Hepatocyte (in vitro differentiated cells): Measurements from ENCODE around the gene FALEC. TPM values are rescaled to one million over a fixed set of nuclear protein-coding genes. Genes with fewer than 3 reads are reported as not detected.

Source experiments
- DNase-seq: peaks from one replicate; pipeline ENCODE4 v3.0.0-alpha.2; 2016; ENCODE audit warnings: low spot score
- H2AFZ ChIP-seq: fragments of 200-600 bp; sonication (generic); 2 replicates; pipeline ENCODE4 v1.6.0; 2016; ENCODE audit warnings: antibody characterized with exemption, mild to moderate bottlenecking
- H3K27ac ChIP-seq: fragments of 200-600 bp; sonication (generic); 2 replicates; pipeline ENCODE4 v1.5.1; 2016; ENCODE audit warnings: mild to moderate bottlenecking
- H3K27me3 ChIP-seq: fragments of 200-600 bp; sonication (generic); 2 replicates; pipeline ENCODE4 v1.6.1; 2016
- H3K36me3 ChIP-seq: fragments of 200-600 bp; sonication (generic); replicated peaks from 2 replicates; pipeline ENCODE4 v1.5.1; 2016; ENCODE audit warnings: low read depth; ENCODE audit not compliant: insufficient read depth
- H3K4me1 ChIP-seq: fragments of 200-600 bp; sonication (generic); 2 replicates; pipeline ENCODE4 v1.5.1; 2016; ENCODE audit warnings: mild to moderate bottlenecking, moderate library complexity; ENCODE audit not compliant: insufficient read depth
- H3K4me2 ChIP-seq: fragments of 200-600 bp; sonication (generic); 2 replicates; pipeline ENCODE4 v1.6.0; 2016
- H3K4me3 ChIP-seq: fragments of 200-600 bp; sonication (generic); 2 replicates; pipeline ENCODE4 v1.5.1; 2016; ENCODE audit warnings: mild to moderate bottlenecking
- H3K79me2 ChIP-seq: fragments of 200-600 bp; sonication (generic); 2 replicates; pipeline ENCODE4 v1.6.0; 2017; ENCODE audit warnings: mild to moderate bottlenecking
- H3K9me2 ChIP-seq: fragments of 200-600 bp; sonication (generic); replicated peaks from 2 replicates; pipeline ENCODE4 v1.6.0; 2017; ENCODE audit warnings: mild to moderate bottlenecking; ENCODE audit not compliant: insufficient read depth
- H3K9me3 ChIP-seq: fragments of 200-600 bp; sonication (generic); 2 replicates; pipeline ENCODE4 v1.5.1; 2016; ENCODE audit warnings: low read depth, mild to moderate bottlenecking
- H4K20me1 ChIP-seq: fragments of 200-600 bp; sonication (generic); 2 replicates; pipeline ENCODE4 v1.6.0; 2016; ENCODE audit warnings: mild to moderate bottlenecking; ENCODE audit not compliant: insufficient read depth, poor library complexity, severe bottlenecking
- CTCF ChIP-seq: fragments of 200-600 bp; sonication (generic); IDR thresholded peaks from 2 replicates; pipeline ENCODE4 v1.5.1; 2016; ENCODE audit warnings: antibody characterized with exemption, mild to moderate bottlenecking; ENCODE audit not compliant: poor library complexity
- EZH2 ChIP-seq: fragments of 200-600 bp; sonication (generic); IDR thresholded peaks from 2 replicates; pipeline ENCODE4 v1.6.1; 2016; ENCODE audit warnings: antibody characterized with exemption, mild to moderate bottlenecking, borderline replicate concordance
- EZH2phosphoT487 ChIP-seq: fragments of 200-600 bp; sonication (generic); IDR thresholded peaks from one replicate; pipeline ENCODE4 v1.6.1; 2018; ENCODE audit warnings: antibody characterized with exemption, mild to moderate bottlenecking, low read depth, moderate library complexity; ENCODE audit not compliant: unreplicated experiment, severe bottlenecking
- WGBS: methylation state at CpG from one replicate; pipeline ENCODE4 v1.1.6; 2016; ENCODE audit warnings: low lambda C conversion rate; ENCODE audit errors: missing lambda C conversion rate; 5-methylcytosine and 5-hydroxymethylcytosine counted together
- polyA plus RNA-seq: library from polyadenylated mRNA; unstranded; fragments of >200 nt; fragmentation: Nextera tagmentation; extraction: Ambion mirVana; gene quantifications from 2 replicates; pipeline ENCODE4 v1.2.1, GENCODE V29; 2016
- total RNA-seq: library from RNA; depleted of rRNA; stranded (reverse); fragments of >200 nt; gene quantifications from 2 replicates; pipeline ENCODE4 v1.2.3, GENCODE V29; 2014

FALEC gene
- total and polyA plus RNA-seq, 2 experiments from 2014 or later, result 0.39 TPM; not detected in 1

- DNase-seq, result no peak
- Histone ChIP-seq H3K9me2 (no peaks in the 10 kb centered on the region), H4K20me1 (no peaks in the 10 kb centered on the region), H3K4me1 (peaks cover 16% of the 10 kb centered on the region), H2AFZ (no peak overlapping the region), H3K4me3 (no peak overlapping the region), H3K27ac (no peak overlapping the region), H3K9me3 (no peaks in the 10 kb centered on the region), H3K4me2 (no peak overlapping the region), H3K27me3 (no peaks in the 10 kb centered on the region), H3K79me2 (no peaks in the 10 kb centered on the region), H3K36me3 (no peaks in the 10 kb centered on the region)
- TF ChIP-seq EZH2phosphoT487 (no peak), CTCF (no peak), EZH2 (no peak)
- WGBS, result 96% methylated on average over 9 of the region's 10 CpGs
Observed at GRCh38 chr1:150472601-150473200, 42.9 kb upstream of the FALEC start.

- H3K9me3 ChIP-seq, result no peaks in the 10 kb centered on the region
- TF ChIP-seq EZH2 (no peak), EZH2phosphoT487 (no peak), CTCF (no peak)
- H3K4me1 ChIP-seq, result peaks cover 16% of the 10 kb centered on the region
- no peaks in the 10 kb centered on the region for H3K9me2 ChIP-seq
- H3K27ac ChIP-seq, result no peak overlapping the region
- H3K4me2 ChIP-seq, result no peak overlapping the region
- no peaks in the 10 kb centered on the region for H3K27me3 ChIP-seq
- no peak overlapping the region for H3K4me3 ChIP-seq
- WGBS, result 68% methylated on average over 4 of the region's 4 CpGs
- H2AFZ ChIP-seq, result no peak overlapping the region
- no peaks in the 10 kb centered on the region for H3K79me2 ChIP-seq
- no peaks in the 10 kb centered on the region for H4K20me1 ChIP-seq
- DNase-seq, result peak; percentile 18
- H3K36me3 ChIP-seq, result no peaks in the 10 kb centered on the region
Observed at GRCh38 chr1:150473659-150474058, 41.9 kb upstream of the FALEC start.

GRCh38 chr1:150474869-150475268 lies 40.7 kb upstream of the FALEC start:
- WGBS, result 57% methylated on average over 4 of the region's 4 CpGs
- TF ChIP-seq EZH2 (no peak), EZH2phosphoT487 (no peak), CTCF (no peak)

More at GRCh38 chr1:150474869-150475268, 40.7 kb upstream of the FALEC start:
- no peaks in the 10 kb centered on the region for H3K9me3 ChIP-seq
- H3K27me3 ChIP-seq, result no peaks in the 10 kb centered on the region
- H3K79me2 ChIP-seq, result no peaks in the 10 kb centered on the region
- peaks cover 16% of the 10 kb centered on the region for H3K4me1 ChIP-seq
- H3K9me2 ChIP-seq, result no peaks in the 10 kb centered on the region
- no peak for DNase-seq
- no peak overlapping the region for H2AFZ ChIP-seq
- H4K20me1 ChIP-seq, result no peaks in the 10 kb centered on the region
- no peak overlapping the region for H3K4me3 ChIP-seq
- H3K36me3 ChIP-seq, result no peaks in the 10 kb centered on the region
- H3K4me2 ChIP-seq, result no peak overlapping the region
- H3K27ac ChIP-seq, result no peak overlapping the region
